ENCODE data around the gene ENDOG.

The ENDOG gene

GRCh38 chr9:128802482-128802881 is 15.8 kb upstream of the ENDOG start:
- no peak for DNase-seq (ENCODE audit: low read depth)
- H3K4me3 ChIP-seq (ENCODE audit: low read length) = no peak overlapping the region
- no peak for TF ChIP-seq CTCF (IDR thresholded peaks at IDR 0.05; ENCODE audit: insufficient read depth, low read depth, low read length, missing control alignments)

GRCh38 chr9:128805661-128806060 is 12.6 kb upstream of the ENDOG start:
- TF ChIP-seq CTCF (IDR thresholded peaks at IDR 0.05; ENCODE audit: insufficient read depth, low read depth, low read length, missing control alignments) = no peak
- no peak overlapping the region for H3K4me3 ChIP-seq (ENCODE audit: low read length)
- DNase-seq (ENCODE audit: low read depth) = no peak

GRCh38 chr9:128807827-128808226 is 10.5 kb upstream of the ENDOG start:
- no peak overlapping the region for H3K4me3 ChIP-seq (ENCODE audit: low read length)
- no peak for TF ChIP-seq CTCF (IDR thresholded peaks at IDR 0.05; ENCODE audit: insufficient read depth, low read depth, low read length, missing control alignments)
- DNase-seq (ENCODE audit: low read depth) = no peak

GRCh38 chr9:128808543-128808942 is 9.8 kb upstream of the ENDOG start:
- DNase-seq (ENCODE audit: low read depth) = no peak
- TF ChIP-seq CTCF (IDR thresholded peaks at IDR 0.05; ENCODE audit: insufficient read depth, low read depth, low read length, missing control alignments) = no peak
- no peak overlapping the region for H3K4me3 ChIP-seq (ENCODE audit: low read length)

GRCh38 chr9:128809036-128809599 is 9.2 kb upstream of the ENDOG start:
- H3K4me3 ChIP-seq (ENCODE audit: low read length) = no peak overlapping the region
- no peak for DNase-seq (ENCODE audit: low read depth)
- TF ChIP-seq CTCF (IDR thresholded peaks at IDR 0.05; ENCODE audit: insufficient read depth, low read depth, low read length, missing control alignments) = no peak

- no peak for DNase-seq (ENCODE audit: low read depth)
- no peak overlapping the region for H3K4me3 ChIP-seq (ENCODE audit: low read length)
- no peak for TF ChIP-seq CTCF (IDR thresholded peaks at IDR 0.05; ENCODE audit: insufficient read depth, low read depth, low read length, missing control alignments)
Observed at GRCh38 chr9:128809831-128810230, 8.5 kb upstream of the ENDOG start.

GRCh38 chr9:128810873-128811272 is 7.4 kb upstream of the ENDOG start:
- no peak overlapping the region for H3K4me3 ChIP-seq (ENCODE audit: low read length)
- TF ChIP-seq CTCF (IDR thresholded peaks at IDR 0.05; ENCODE audit: insufficient read depth, low read depth, low read length, missing control alignments) = no peak
- DNase-seq (ENCODE audit: low read depth) = no peak

All from epithelial cell of esophagus (primary cell).